HL-60 (cell line): ENCODE data around the gene SVIL.

Experiments
- DNase-seq, 2 experiments: peaks; one replicate each; pipeline ENCODE4 v3.0.0-alpha.2; 2010 to 2020; ENCODE audit warnings: low read depth in 1 of 2, low spot score in 1 of 2
- H3K27ac ChIP-seq: fragments of 250-450 bp; sonication (Bioruptor Pico); replicated peaks from 2 replicates; pipeline ENCODE4 v1.5.1; 2020; ENCODE audit warnings: mild to moderate bottlenecking, moderate library complexity
- H3K27me3 ChIP-seq: fragments of 250-450 bp; sonication (Bioruptor Pico); 2 replicates; pipeline ENCODE4 v1.5.1; 2021; ENCODE audit warnings: mild to moderate bottlenecking, moderate library complexity; ENCODE audit not compliant: insufficient read depth, poor library complexity, severe bottlenecking
- H3K4me3 ChIP-seq: replicated peaks from 2 replicates; pipeline ENCODE4 v1.5.1; 2011; ENCODE audit warnings: mild to moderate bottlenecking, control low read depth, low read length; ENCODE audit not compliant: insufficient read depth
- GABPA ChIP-seq: IDR thresholded peaks from 2 replicates; pipeline ENCODE4 v1.6.1; 2012; ENCODE audit warnings: low read depth
- POLR2AphosphoS5 ChIP-seq: IDR thresholded peaks from 2 replicates; pipeline ENCODE4 v1.6.1; 2012; ENCODE audit warnings: low read depth
- REST ChIP-seq: IDR thresholded peaks from 2 replicates; pipeline ENCODE4 v1.6.1; 2012; ENCODE audit warnings: low read depth; ENCODE audit not compliant: insufficient replicate concordance
- SPI1 ChIP-seq: IDR thresholded peaks from 2 replicates; pipeline ENCODE4 v1.6.1; 2012; ENCODE audit warnings: low read depth, mild to moderate bottlenecking, borderline replicate concordance
- TF ChIP-seq, protein P1 (sequence below): IDR thresholded peaks from one replicate; pipeline ENCODE4 v1.5.1; 2011; ENCODE audit warnings: low read length, control low read depth, inconsistent platforms; ENCODE audit not compliant: insufficient read depth

The SVIL gene

GRCh38 chr10:29647478-29647877 lies 12.7 kb upstream of the SVIL start:
- Histone ChIP-seq H3K27ac (no peak overlapping the region), H3K4me3 (no peak overlapping the region), H3K27me3 (no peaks in the 10 kb centered on the region)
- no peak for DNase-seq
- TF ChIP-seq REST: no peak
- TF ChIP-seq, protein P1, sequence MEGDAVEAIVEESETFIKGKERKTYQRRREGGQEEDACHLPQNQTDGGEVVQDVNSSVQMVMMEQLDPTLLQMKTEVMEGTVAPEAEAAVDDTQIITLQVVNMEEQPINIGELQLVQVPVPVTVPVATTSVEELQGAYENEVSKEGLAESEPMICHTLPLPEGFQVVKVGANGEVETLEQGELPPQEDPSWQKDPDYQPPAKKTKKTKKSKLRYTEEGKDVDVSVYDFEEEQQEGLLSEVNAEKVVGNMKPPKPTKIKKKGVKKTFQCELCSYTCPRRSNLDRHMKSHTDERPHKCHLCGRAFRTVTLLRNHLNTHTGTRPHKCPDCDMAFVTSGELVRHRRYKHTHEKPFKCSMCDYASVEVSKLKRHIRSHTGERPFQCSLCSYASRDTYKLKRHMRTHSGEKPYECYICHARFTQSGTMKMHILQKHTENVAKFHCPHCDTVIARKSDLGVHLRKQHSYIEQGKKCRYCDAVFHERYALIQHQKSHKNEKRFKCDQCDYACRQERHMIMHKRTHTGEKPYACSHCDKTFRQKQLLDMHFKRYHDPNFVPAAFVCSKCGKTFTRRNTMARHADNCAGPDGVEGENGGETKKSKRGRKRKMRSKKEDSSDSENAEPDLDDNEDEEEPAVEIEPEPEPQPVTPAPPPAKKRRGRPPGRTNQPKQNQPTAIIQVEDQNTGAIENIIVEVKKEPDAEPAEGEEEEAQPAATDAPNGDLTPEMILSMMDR: no peak
- TF ChIP-seq POLR2AphosphoS5: no peak
- no peak for TF ChIP-seq SPI1
- no peak for TF ChIP-seq GABPA

GRCh38 chr10:29646960-29647461 lies 12.2 kb upstream of the SVIL start:
- no peaks in the 10 kb centered on the region for H3K27me3 ChIP-seq
- DNase-seq: no peak
- no peak overlapping the region for H3K27ac ChIP-seq
- TF ChIP-seq POLR2AphosphoS5 (no peak), SPI1 (no peak)
- no peak overlapping the region for H3K4me3 ChIP-seq

DNA sequence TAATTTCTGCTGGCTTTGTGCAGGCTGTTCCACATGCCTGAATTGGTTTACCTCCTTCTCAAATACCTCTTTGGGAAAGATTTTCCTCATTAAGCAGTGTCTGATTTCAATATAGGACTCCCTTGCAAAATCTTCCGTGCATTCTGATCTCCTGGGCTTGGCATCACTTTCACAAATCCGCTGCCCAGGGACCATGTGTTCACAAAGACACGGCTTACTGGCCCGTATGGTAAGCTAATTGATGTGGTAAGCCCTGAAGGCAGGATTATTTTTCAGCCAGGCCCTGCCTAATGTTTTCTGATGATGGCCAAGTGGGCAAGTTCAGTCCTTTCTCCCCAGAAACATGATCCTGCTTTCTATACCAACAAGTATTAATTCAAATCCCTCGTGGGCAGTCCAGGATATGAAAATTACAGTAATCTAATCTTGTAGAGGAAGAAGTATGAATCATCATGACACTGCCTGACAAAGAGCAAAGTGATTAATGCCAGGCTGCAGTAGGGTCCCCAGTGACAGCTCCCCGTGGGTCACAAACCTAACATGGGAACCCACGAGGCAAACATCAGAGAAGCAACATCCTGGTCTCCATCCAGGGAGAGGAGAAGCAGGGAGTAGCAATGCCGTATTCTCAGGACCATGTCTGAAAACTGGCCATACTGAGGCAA lies 11.6 kb upstream of the SVIL start:
- Histone ChIP-seq H3K27me3 (no peaks in the 10 kb centered on the region), H3K27ac (no peak overlapping the region), H3K4me3 (no peak overlapping the region)
- DNase-seq: no peak
- no peak for TF ChIP-seq POLR2AphosphoS5
- TF ChIP-seq SPI1: no peak
- no peak for TF ChIP-seq GABPA
- TF ChIP-seq REST: no peak
- TF ChIP-seq, protein P1: no peak

DNA sequence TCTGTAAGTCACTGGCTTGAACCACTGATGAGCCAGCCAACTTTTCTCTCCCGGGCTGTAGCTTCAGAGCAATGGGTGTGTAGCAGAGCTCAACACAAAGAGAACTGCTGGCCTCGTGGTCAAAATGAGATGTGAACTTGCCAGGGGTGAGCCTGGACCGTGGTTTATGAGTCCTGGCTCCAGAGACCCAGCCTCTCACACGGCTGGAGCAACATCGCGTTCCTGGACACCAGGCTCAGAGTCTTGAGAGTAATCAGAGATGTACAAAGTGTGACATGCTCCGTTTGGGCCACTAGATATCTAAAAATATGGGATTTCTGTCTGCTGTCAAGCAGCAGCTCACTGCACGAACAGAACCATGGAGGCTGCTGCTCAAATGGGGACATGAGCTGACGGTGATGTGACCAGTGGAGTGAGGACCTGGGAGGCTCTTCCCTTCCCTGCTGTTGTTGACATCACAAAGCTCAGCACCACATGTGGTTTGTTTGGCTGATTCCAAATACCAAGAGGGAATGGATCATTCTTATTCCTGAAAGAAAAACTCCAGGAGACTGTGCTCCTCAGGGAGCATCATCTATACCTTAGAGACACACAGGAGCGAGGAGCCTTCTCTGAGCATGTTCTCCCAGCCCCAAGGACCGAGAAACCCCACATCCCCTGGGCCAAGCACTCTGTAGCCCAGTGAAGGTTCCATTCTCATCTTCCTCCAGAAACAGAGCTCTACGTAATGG lies 9.2 kb upstream of the SVIL start:
- H3K27me3 ChIP-seq: no peaks in the 10 kb centered on the region
- no peak overlapping the region for H3K4me3 ChIP-seq
- TF ChIP-seq REST (no peak), SPI1 (no peak), POLR2AphosphoS5 (no peak), GABPA (no peak)
- TF ChIP-seq, protein P1: no peak
- DNase-seq: no peak
- no peak overlapping the region for H3K27ac ChIP-seq
